Peyer's patch (tissue), 4 donors: ENCODE measurements around the gene DNAJB6.

Experiments used
- CTCF ChIP-seq, 6 experiments: fragments of 450-650 bp in 4 of 6; fragments of 200-600 bp in 2 of 6; sonication (generic) in 1 of 6; IDR thresholded peaks; one replicate each; pipeline ENCODE4 v1.5.1; 2017 to 2019; ENCODE audit warnings: antibody characterized with exemption in 6 of 6, mild to moderate bottlenecking in 3 of 6, moderate library complexity in 1 of 6
- POLR2A ChIP-seq, 2 donors: fragments of 450-650 bp; IDR thresholded peaks; one replicate each; pipeline ENCODE4 v1.5.1; 2017; ENCODE audit warnings: antibody characterized with exemption in 2 of 2, mild to moderate bottlenecking in 2 of 2, moderate library complexity in 2 of 2

GRCh38 chr7:157412021-157412443, 75.2 kb downstream of the DNAJB6 start:
- TF ChIP-seq CTCF (IDR thresholded peaks at IDR 0.05) = no peak
- TF ChIP-seq POLR2A (IDR thresholded peaks at IDR 0.05) = no peak
